Measurements from ENCODE around the gene LRRC37A2. TPM values are rescaled to one million over a fixed set of nuclear protein-coding genes. Genes with fewer than 3 reads are reported as not detected.
"Not testable (repeated sequence)": the region's sequence is repeated elsewhere in the genome, so short reads cannot be mapped to it uniquely, and the experiment has no call there.

Gene LRRC37A2
- 3.3 and 6.1 TPM in 2 replicates for total RNA-seq (2014; rRNA removed; shearing (Covaris generic))

GRCh38 chr17:46512168-46512567 lies at the start of gene LRRC37A2:
Gene LRRC37A2 (plus strand): TSS chr17:46512468. CDS start chr17:46512713, 245 bp downstream.
- DNase-seq; H3K27me3 ChIP-seq (ENCODE audit: control insufficient read depth, insufficient read depth, low read length); H3K36me3 ChIP-seq (replicated peaks; ENCODE audit: control insufficient read depth, insufficient read depth, low read length); H3K4me3 ChIP-seq (ENCODE audit: insufficient read depth, low read depth, low read length): not testable (repeated sequence)

GRCh38 chr17:46467618-46468017 lies 44.6 kb upstream of the LRRC37A2 start:
- not testable (repeated sequence) for H3K36me3 ChIP-seq (replicated peaks; ENCODE audit: control insufficient read depth, insufficient read depth, low read length); DNase-seq; H3K4me3 ChIP-seq (ENCODE audit: insufficient read depth, low read depth, low read length); H3K27me3 ChIP-seq (ENCODE audit: control insufficient read depth, insufficient read depth, low read length)

GRCh38 chr17:46474489-46474888 lies 37.8 kb upstream of the LRRC37A2 start:
- not testable (repeated sequence) for H3K4me3 ChIP-seq (ENCODE audit: insufficient read depth, low read depth, low read length); H3K27me3 ChIP-seq (ENCODE audit: control insufficient read depth, insufficient read depth, low read length); DNase-seq; H3K36me3 ChIP-seq (replicated peaks; ENCODE audit: control insufficient read depth, insufficient read depth, low read length)

GRCh38 chr17:46475583-46475982 lies 36.7 kb upstream of the LRRC37A2 start:
- not testable (repeated sequence) for H3K36me3 ChIP-seq (replicated peaks; ENCODE audit: control insufficient read depth, insufficient read depth, low read length); DNase-seq; H3K27me3 ChIP-seq (ENCODE audit: control insufficient read depth, insufficient read depth, low read length); H3K4me3 ChIP-seq (ENCODE audit: insufficient read depth, low read depth, low read length)

- not testable (repeated sequence) for H3K36me3 ChIP-seq (replicated peaks; ENCODE audit: control insufficient read depth, insufficient read depth, low read length); DNase-seq; H3K27me3 ChIP-seq (ENCODE audit: control insufficient read depth, insufficient read depth, low read length); H3K4me3 ChIP-seq (ENCODE audit: insufficient read depth, low read depth, low read length)
These were observed 33.4 kb upstream of the LRRC37A2 start for GRCh38 chr17:46478823-46479222.

GRCh38 chr17:46481310-46481709 lies 31.0 kb upstream of the LRRC37A2 start:
- H3K4me3 ChIP-seq (ENCODE audit: insufficient read depth, low read depth, low read length); H3K27me3 ChIP-seq (ENCODE audit: control insufficient read depth, insufficient read depth, low read length); DNase-seq; H3K36me3 ChIP-seq (replicated peaks; ENCODE audit: control insufficient read depth, insufficient read depth, low read length): not testable (repeated sequence)

- not testable (repeated sequence) for H3K4me3 ChIP-seq (ENCODE audit: insufficient read depth, low read depth, low read length); DNase-seq; H3K36me3 ChIP-seq (replicated peaks; ENCODE audit: control insufficient read depth, insufficient read depth, low read length); H3K27me3 ChIP-seq (ENCODE audit: control insufficient read depth, insufficient read depth, low read length)
These were observed 20.2 kb upstream of the LRRC37A2 start for GRCh38 chr17:46492021-46492420.

- not testable (repeated sequence) for H3K36me3 ChIP-seq (replicated peaks; ENCODE audit: control insufficient read depth, insufficient read depth, low read length); H3K27me3 ChIP-seq (ENCODE audit: control insufficient read depth, insufficient read depth, low read length); H3K4me3 ChIP-seq (ENCODE audit: insufficient read depth, low read depth, low read length); DNase-seq
These were observed 12.7 kb upstream of the LRRC37A2 start for GRCh38 chr17:46499437-46500139.

GRCh38 chr17:46505896-46506295 lies 6.4 kb upstream of the LRRC37A2 start:
- not testable (repeated sequence) for H3K27me3 ChIP-seq (ENCODE audit: control insufficient read depth, insufficient read depth, low read length); H3K36me3 ChIP-seq (replicated peaks; ENCODE audit: control insufficient read depth, insufficient read depth, low read length); H3K4me3 ChIP-seq (ENCODE audit: insufficient read depth, low read depth, low read length); DNase-seq

GRCh38 chr17:46534716-46535115 lies 22.4 kb downstream of the LRRC37A2 start:
- DNase-seq; H3K36me3 ChIP-seq (replicated peaks; ENCODE audit: control insufficient read depth, insufficient read depth, low read length); H3K27me3 ChIP-seq (ENCODE audit: control insufficient read depth, insufficient read depth, low read length); H3K4me3 ChIP-seq (ENCODE audit: insufficient read depth, low read depth, low read length): not testable (repeated sequence)

GRCh38 chr17:46548607-46549006 lies 36.3 kb downstream of the LRRC37A2 start:
- DNase-seq; H3K36me3 ChIP-seq (replicated peaks; ENCODE audit: control insufficient read depth, insufficient read depth, low read length); H3K27me3 ChIP-seq (ENCODE audit: control insufficient read depth, insufficient read depth, low read length); H3K4me3 ChIP-seq (ENCODE audit: insufficient read depth, low read depth, low read length): not testable (repeated sequence)

- not testable (repeated sequence) for H3K27me3 ChIP-seq (ENCODE audit: control insufficient read depth, insufficient read depth, low read length); H3K36me3 ChIP-seq (replicated peaks; ENCODE audit: control insufficient read depth, insufficient read depth, low read length); DNase-seq; H3K4me3 ChIP-seq (ENCODE audit: insufficient read depth, low read depth, low read length)
These were observed 46.9 kb downstream of the LRRC37A2 start for GRCh38 chr17:46559155-46559554.

- DNase-seq; H3K4me3 ChIP-seq (ENCODE audit: insufficient read depth, low read depth, low read length); H3K36me3 ChIP-seq (replicated peaks; ENCODE audit: control insufficient read depth, insufficient read depth, low read length); H3K27me3 ChIP-seq (ENCODE audit: control insufficient read depth, insufficient read depth, low read length): not testable (repeated sequence)
These were observed 47.8 kb downstream of the LRRC37A2 start for GRCh38 chr17:46560048-46560447.

GRCh38 chr17:46566284-46566683 lies 54.0 kb downstream of the LRRC37A2 start:
- H3K4me3 ChIP-seq (ENCODE audit: insufficient read depth, low read depth, low read length); H3K36me3 ChIP-seq (replicated peaks; ENCODE audit: control insufficient read depth, insufficient read depth, low read length); H3K27me3 ChIP-seq (ENCODE audit: control insufficient read depth, insufficient read depth, low read length); DNase-seq: not testable (repeated sequence)

- not testable (repeated sequence) for H3K4me3 ChIP-seq (ENCODE audit: insufficient read depth, low read depth, low read length); H3K27me3 ChIP-seq (ENCODE audit: control insufficient read depth, insufficient read depth, low read length); DNase-seq; H3K36me3 ChIP-seq (replicated peaks; ENCODE audit: control insufficient read depth, insufficient read depth, low read length)
These were observed 54.7 kb downstream of the LRRC37A2 start for GRCh38 chr17:46566980-46567379.

- H3K36me3 ChIP-seq (replicated peaks; ENCODE audit: control insufficient read depth, insufficient read depth, low read length); H3K27me3 ChIP-seq (ENCODE audit: control insufficient read depth, insufficient read depth, low read length); DNase-seq; H3K4me3 ChIP-seq (ENCODE audit: insufficient read depth, low read depth, low read length): not testable (repeated sequence)
These were observed 59.5 kb downstream of the LRRC37A2 start for GRCh38 chr17:46571796-46572195.

Measured in H7 (cell line).